ENCODE results near the gene ZNF66.

- TF ChIP-seq CTCF (IDR thresholded peaks at IDR 0.05) (no peak), EP300 (IDR thresholded peaks at IDR 0.05) (no peak)
Measured at GRCh38 chr19:20787786-20788185, 11.7 kb downstream of the ZNF66 start.
